Measurements from ENCODE around the gene PPM1K.

PPM1K gene

GRCh38 chr4:88217169-88217568 lies 67.2 kb downstream of the PPM1K start:
- DNase-seq (ENCODE audit: low spot score), result no peak

DNA sequence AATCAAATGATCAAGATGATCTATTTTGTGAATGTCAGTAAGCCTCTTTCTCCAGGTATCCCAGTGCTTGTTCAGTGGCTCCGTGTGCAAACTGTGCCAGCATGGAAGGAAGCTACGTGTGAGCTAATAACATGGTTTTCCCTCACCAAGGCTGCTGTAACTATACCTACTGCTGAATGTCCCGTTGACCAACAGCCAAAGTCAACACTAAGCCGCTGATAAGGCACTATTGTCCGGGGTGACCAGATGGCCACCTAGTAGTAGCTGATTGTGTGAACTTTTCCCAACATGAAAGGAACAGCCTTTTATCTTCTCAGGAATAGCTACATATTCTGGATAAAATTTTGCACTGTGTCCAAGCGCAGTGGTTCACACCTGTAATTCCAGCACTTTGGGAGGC lies 68.0 kb downstream of the PPM1K start:
- no peak for DNase-seq (ENCODE audit: low spot score)

DNA sequence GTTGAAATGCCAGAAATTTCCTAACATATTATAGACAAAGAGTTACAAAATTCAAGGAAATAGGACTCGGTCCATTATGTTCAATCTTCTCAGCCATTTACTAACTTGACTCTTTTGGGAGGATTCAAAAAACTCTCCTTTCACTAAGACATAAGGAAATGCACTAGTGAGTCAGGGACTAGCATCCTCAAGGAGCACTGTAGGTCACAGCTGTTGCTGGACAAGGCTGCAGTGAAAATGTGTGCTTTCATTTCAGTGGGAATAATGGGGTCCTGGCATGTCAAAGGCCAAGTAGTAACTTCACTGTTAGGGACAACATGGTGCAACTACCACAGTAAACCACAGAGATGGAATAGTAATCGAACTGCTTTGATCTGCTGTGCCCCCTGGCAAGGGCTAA lies 69.0 kb downstream of the PPM1K start:
- DNase-seq (ENCODE audit: low spot score), result no peak

DNA sequence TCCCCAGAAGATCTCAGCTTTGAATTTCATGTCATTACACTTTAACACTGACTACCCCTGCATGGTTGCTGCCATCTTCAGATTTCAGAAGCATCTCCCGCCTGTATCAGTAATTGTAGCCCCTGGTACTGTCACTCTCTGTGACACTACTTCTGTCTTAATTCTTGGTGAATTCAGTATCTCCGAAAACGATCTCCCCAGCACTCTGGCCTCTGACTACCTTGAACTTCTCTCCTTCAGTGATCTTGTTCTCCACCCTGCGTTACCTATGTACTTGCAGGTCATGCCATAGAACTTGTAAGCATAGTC lies 72.2 kb downstream of the PPM1K start:
- DNase-seq (ENCODE audit: low spot score), result no peak

GRCh38 chr4:88211473-88212252 lies 72.7 kb downstream of the PPM1K start:
- DNase-seq (ENCODE audit: low spot score), result no peak

DNA sequence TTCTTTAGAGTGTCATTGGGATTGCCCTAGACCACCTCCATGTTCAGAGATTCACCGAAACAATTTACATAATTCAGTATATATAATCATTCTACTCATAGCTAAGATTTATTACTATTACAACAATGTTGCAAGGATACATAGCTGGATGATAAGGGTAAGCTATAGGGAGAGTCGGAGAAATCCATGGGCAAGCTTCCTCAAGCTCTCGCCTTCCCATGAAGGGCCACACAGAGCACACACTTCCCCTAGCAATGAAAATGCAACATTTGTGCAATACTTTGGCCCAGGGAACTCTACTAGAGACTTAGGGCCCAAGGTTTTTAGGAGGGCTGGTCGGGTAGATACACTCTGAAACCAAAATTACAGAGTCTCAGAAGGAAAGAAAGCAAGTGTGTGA lies 76.2 kb downstream of the PPM1K start:
- no peak for DNase-seq (ENCODE audit: low spot score)

Measured in left forelimb (tissue), 1 donor.